Upper lobe of left lung (tissue), 6 donors: ENCODE results near the gene KCNIP4. TPM values are rescaled to one million over a fixed set of nuclear protein-coding genes. Genes with fewer than 3 reads are reported as not detected.
A peak's percentile ranks its signal among the peaks of the same experiment; 100 is the strongest.

Experiments
- ATAC-seq, 2 donors: fragments of 200-7000 bp; cut with Tn5 transposase; one replicate each; pipeline ENCODE4 v1.9.1; 2022; ENCODE audit warnings: mild to moderate bottlenecking in 2 of 2, moderate library complexity in 2 of 2; ENCODE audit not compliant: low FRiP score in 2 of 2
- DNase-seq, 2 donors: peaks; one replicate each; pipeline ENCODE4 v3.0.0-alpha.2; 2019 to 2020
- H3K27ac ChIP-seq, 4 donors: fragments of 200-600 bp; sonication (generic); one replicate each; pipeline ENCODE4 v1.5.1; 2016 to 2019
- H3K27me3 ChIP-seq, 4 donors: fragments of 200-600 bp; sonication (generic); one replicate each; pipeline ENCODE4 v1.5.1; 2017 to 2019
- H3K36me3 ChIP-seq, 4 donors: fragments of 200-600 bp; sonication (generic); one replicate each; pipeline ENCODE4 v1.5.1; 2016 to 2019
- H3K4me1 ChIP-seq, 4 donors: fragments of 200-600 bp; sonication (generic); one replicate each; pipeline ENCODE4 v1.5.1; 2018 to 2019
- H3K4me3 ChIP-seq, 4 donors: fragments of 200-600 bp; sonication (generic); one replicate each; pipeline ENCODE4 v1.5.1; 2017 to 2019; ENCODE audit warnings: mild to moderate bottlenecking in 2 of 4, moderate library complexity in 1 of 4
- H3K9me3 ChIP-seq, 4 donors: fragments of 200-600 bp; sonication (generic); one replicate each; pipeline ENCODE4 v1.5.1; 2018 to 2019
- EP300 ChIP-seq, 4 donors: sonication (generic); formaldehyde crosslinking; IDR thresholded peaks; one replicate each; pipeline ENCODE4 v1.5.1; 2017; ENCODE audit warnings: antibody characterized with exemption in 4 of 4, control low read depth in 2 of 4
- POLR2A ChIP-seq, 4 donors: fragments of 450-650 bp; IDR thresholded peaks; one replicate each; pipeline ENCODE4 v1.5.1; 2016 to 2017; ENCODE audit warnings: antibody characterized with exemption in 4 of 4, mild to moderate bottlenecking in 2 of 4
- POLR2AphosphoS5 ChIP-seq, 2 donors: sonication (generic); formaldehyde crosslinking; IDR thresholded peaks; one replicate each; pipeline ENCODE4 v1.5.1; 2017; ENCODE audit warnings: antibody characterized with exemption in 2 of 2
- WGBS, 2 donors: methylation state at CpG; one replicate each; pipeline ENCODE4 v1.1.5; 2017 to 2018; 5-methylcytosine and 5-hydroxymethylcytosine counted together
- total RNA-seq, 6 donors: library from RNA; depleted of rRNA in 4 of 6; stranded (reverse); fragments of >200 nt in 4 of 6; gene quantifications; one replicate each; pipeline versions ENCODE4 v1.1.0 to v1.2.1, GENCODE V29; 2016 to 2021
- TF ChIP-seq, protein P1 (sequence below), 6 experiments: fragments of 450-650 bp in 4 of 6; fragments of 200-600 bp in 2 of 6; sonication (generic) in 2 of 6; IDR thresholded peaks; one replicate each; pipeline ENCODE4 v1.5.1; 2016 to 2019; ENCODE audit warnings: antibody characterized with exemption in 6 of 6
- donor health status: DM: no; HTN: no; CAD: no; lungs with moderate emphysema.
- donor health status: DM: no; HTN: yes; CAD: no; lungs with severe emphysema.

KCNIP4 gene
- total RNA-seq, 6 donors from 2014 or later, result 0.20 TPM; not detected in 5

DNA sequence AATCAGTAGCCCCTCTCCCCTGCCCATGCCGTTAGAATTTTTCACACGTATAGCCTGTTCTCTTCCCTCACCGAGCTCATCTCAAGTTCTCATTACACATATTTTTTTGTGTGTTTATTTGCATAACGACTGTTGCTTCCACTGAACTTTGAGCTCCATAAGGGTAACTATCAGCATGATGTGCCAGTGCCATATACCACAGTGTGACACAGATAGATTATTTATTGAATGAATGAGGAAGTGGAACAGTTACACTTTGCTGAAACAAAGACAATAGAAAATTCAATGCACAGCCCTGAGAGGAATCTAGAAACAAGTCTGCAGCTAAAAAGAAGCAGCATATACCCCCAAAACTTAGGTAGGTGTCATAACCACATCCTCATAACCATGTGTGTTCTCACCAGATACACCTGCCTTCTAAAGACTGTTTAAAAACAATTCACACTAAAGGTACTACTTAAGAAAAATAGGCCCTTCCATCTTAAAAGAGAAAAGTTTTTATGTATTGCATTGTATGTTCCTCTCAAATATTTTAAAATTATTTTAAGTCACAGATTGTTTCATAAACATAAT, 858.4 kb downstream of the KCNIP4 start:
- H3K4me3 ChIP-seq, result no peak overlapping the region
- DNase-seq, result no peak
- WGBS, 2 donors, result 53 to 57% methylated on average over 4 of the region's 4 CpGs
- H3K4me1 ChIP-seq, result no peaks in the 10 kb centered on the region
- no peak overlapping the region for H3K27ac ChIP-seq
- H3K27me3 ChIP-seq, result no peaks in the 10 kb centered on the region
- H3K9me3 ChIP-seq, result no peaks in the 10 kb centered on the region
- no peak for ATAC-seq
- no peaks in the 10 kb centered on the region for H3K36me3 ChIP-seq
- TF ChIP-seq EP300 (IDR thresholded peaks at IDR 0.05) (no peak), POLR2AphosphoS5 (IDR thresholded peaks at IDR 0.05) (no peak), POLR2A (IDR thresholded peaks at IDR 0.05) (no peak)
- TF ChIP-seq, protein P1, sequence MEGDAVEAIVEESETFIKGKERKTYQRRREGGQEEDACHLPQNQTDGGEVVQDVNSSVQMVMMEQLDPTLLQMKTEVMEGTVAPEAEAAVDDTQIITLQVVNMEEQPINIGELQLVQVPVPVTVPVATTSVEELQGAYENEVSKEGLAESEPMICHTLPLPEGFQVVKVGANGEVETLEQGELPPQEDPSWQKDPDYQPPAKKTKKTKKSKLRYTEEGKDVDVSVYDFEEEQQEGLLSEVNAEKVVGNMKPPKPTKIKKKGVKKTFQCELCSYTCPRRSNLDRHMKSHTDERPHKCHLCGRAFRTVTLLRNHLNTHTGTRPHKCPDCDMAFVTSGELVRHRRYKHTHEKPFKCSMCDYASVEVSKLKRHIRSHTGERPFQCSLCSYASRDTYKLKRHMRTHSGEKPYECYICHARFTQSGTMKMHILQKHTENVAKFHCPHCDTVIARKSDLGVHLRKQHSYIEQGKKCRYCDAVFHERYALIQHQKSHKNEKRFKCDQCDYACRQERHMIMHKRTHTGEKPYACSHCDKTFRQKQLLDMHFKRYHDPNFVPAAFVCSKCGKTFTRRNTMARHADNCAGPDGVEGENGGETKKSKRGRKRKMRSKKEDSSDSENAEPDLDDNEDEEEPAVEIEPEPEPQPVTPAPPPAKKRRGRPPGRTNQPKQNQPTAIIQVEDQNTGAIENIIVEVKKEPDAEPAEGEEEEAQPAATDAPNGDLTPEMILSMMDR (IDR thresholded peaks at IDR 0.05), result no peak

DNA sequence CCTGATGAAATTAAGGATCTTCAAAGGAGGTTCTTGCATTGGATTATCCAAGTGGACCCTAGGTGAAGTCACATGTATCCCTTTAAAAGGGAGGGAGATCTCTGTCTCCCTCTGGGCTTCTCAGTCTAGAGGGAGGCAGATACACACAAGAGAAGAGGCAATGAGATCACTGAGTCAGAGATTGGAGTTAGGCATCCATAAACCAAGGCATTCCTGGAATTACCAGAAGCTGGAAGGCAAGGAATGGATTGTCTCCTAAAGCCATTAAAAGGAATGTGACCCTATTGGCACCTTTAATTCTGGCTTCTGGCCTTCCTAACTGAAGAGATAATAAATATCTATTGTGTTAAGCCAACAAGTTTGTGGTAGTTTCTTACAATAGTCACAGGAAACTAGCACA, 865.2 kb downstream of the KCNIP4 start:
- DNase-seq, result no peak
- H3K4me1 ChIP-seq, result no peaks in the 10 kb centered on the region
- H3K9me3 ChIP-seq, result no peaks in the 10 kb centered on the region
- no peak overlapping the region for H3K4me3 ChIP-seq
- H3K27ac ChIP-seq, result no peak overlapping the region
- no peak for ATAC-seq
- no peaks in the 10 kb centered on the region for H3K36me3 ChIP-seq
- TF ChIP-seq POLR2A (IDR thresholded peaks at IDR 0.05), result no peak
- TF ChIP-seq, protein P1 (IDR thresholded peaks at IDR 0.05), result no peak
- no peaks in the 10 kb centered on the region for H3K27me3 ChIP-seq

DNA sequence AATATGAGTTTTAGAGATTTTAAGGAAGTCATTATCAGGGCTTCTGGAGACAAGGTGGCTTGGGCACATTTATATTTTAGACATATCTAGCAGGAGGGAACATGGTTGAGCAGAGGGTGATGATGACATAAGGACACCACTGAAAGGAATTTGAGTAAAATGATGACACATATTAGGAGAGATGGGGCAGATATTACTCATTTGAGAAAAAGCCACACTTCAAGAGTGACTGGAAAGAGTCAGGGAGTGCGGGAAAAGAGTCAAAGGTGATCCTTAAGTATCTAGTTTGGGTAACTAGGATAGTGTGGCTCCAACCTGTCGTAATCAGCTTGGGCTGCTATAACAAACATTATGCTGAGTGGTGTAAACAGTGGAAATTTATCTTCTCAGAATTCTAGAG, 870.6 kb downstream of the KCNIP4 start:
- H3K36me3 ChIP-seq, result no peaks in the 10 kb centered on the region
- no peak overlapping the region for H3K4me3 ChIP-seq
- no peak for ATAC-seq
- H3K9me3 ChIP-seq, result no peaks in the 10 kb centered on the region
- no peaks in the 10 kb centered on the region for H3K4me1 ChIP-seq
- no peaks in the 10 kb centered on the region for H3K27me3 ChIP-seq
- TF ChIP-seq, protein P1 (IDR thresholded peaks at IDR 0.05), result no peak
- TF ChIP-seq POLR2AphosphoS5 (IDR thresholded peaks at IDR 0.05) (no peak), EP300 (IDR thresholded peaks at IDR 0.05) (no peak)
- 76 to 81% methylated on average over 2 of the region's 2 CpGs for WGBS, 2 donors
- no peak overlapping the region for H3K27ac ChIP-seq
- DNase-seq, result no peak

DNA sequence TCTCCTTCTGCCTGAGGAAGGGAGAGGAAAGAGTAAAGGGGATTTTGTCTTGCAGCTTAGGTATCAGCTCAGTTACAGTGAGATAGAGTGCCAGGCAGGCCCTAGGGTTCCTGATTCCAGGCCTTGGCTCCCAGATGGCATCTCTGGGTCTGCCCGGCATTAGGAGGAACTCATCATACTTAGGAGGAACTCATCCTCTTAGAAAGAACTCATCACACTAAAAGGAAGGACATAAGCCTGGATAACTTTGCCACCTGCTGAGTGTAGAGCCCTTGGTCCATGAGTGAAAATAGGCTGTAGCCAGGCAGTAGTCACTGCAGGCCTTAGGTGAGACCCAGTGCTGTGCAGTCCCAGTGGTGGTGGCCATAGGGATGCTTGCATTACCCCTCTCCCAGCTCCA, 881.2 kb downstream of the KCNIP4 start:
- WGBS, 2 donors, result 93 to 100% methylated on average over 1 of the region's 1 CpG
- Histone ChIP-seq H3K9me3 (peaks cover 0 to 3% (median 0%) of the 10 kb centered on the region in 4 donors), H3K27me3 (no peaks in the 10 kb centered on the region), H3K27ac (no peak overlapping the region), H3K36me3 (no peaks in the 10 kb centered on the region), H3K4me1 (no peaks in the 10 kb centered on the region), H3K4me3 (no peak overlapping the region)
- ATAC-seq (peak in 1 of 2 donors; percentile 14), DNase-seq (no peak)
- TF ChIP-seq POLR2A (IDR thresholded peaks at IDR 0.05), result no peak
- TF ChIP-seq EP300 (IDR thresholded peaks at IDR 0.05), result no peak
- no peak for TF ChIP-seq POLR2AphosphoS5 (IDR thresholded peaks at IDR 0.05)
- TF ChIP-seq, protein P1 (IDR thresholded peaks at IDR 0.05), result no peak

DNA sequence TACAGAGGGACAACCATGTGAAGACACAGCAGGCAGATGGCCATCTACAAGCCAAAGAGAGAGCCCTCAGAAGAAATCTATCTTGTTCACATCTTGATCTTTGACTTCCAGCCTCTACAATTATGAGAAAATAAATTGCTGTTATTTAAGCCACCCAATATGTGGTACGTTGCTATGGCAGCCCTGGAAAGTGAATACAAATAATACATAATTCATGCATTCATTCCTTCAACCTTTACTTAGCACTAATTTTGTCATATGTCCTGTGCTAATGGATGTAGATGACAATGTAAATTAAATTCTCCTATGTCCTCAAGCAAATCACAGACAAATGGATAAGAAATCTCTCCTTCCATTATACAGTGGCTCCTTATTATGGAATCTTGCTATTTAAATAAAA, 886.7 kb downstream of the KCNIP4 start:
- ATAC-seq, result no peak
- Histone ChIP-seq H3K4me3 (no peak overlapping the region), H3K27me3 (no peaks in the 10 kb centered on the region), H3K4me1 (no peaks in the 10 kb centered on the region), H3K36me3 (no peaks in the 10 kb centered on the region), H3K27ac (no peak overlapping the region), H3K9me3 (peaks cover 0 to 3% (median 0%) of the 10 kb centered on the region in 4 donors)
- no peak for TF ChIP-seq EP300 (IDR thresholded peaks at IDR 0.05)
- no peak for TF ChIP-seq POLR2A (IDR thresholded peaks at IDR 0.05)
- TF ChIP-seq, protein P1 (IDR thresholded peaks at IDR 0.05), result no peak
- TF ChIP-seq POLR2AphosphoS5 (IDR thresholded peaks at IDR 0.05), result no peak
- WGBS, 2 donors, result 63 to 67% methylated on average over 1 of the region's 1 CpG
- DNase-seq, result no peak
